H1 (cell line): ENCODE data around the gene CACNG3. TPM values are rescaled to one million over a fixed set of nuclear protein-coding genes. Genes with fewer than 3 reads are reported as not detected.

Experiments
- CTCF ChIA-PET: fragments of 300-600 bp; sonication (Branson Sonifier 250); formaldehyde crosslinking; loops from one replicate; lab custom pipeline; 2021; ENCODE audit not compliant: partially characterized antibody; lab: Charles Lee
- POLR2A ChIA-PET: fragments of 300-600 bp; sonication (Branson Sonifier 250); formaldehyde crosslinking; loops from one replicate; lab custom pipeline; 2021; ENCODE audit warnings: inconsistent platforms; ENCODE audit not compliant: partially characterized antibody; lab: Charles Lee
- DNase-seq, 2 experiments: peaks; one replicate each; pipeline versions ENCODE4 v3.0.0 to v3.0.0-alpha.2; 2010 to 2022; ENCODE audit warnings: low spot score in 2 of 2, low read depth in 1 of 2, mixed read lengths in 1 of 2
- FAIRE-seq: peaks from 2 replicates; lab custom pipeline; 2011; peaks lifted over from hg19 to GRCh38; lab: Jason Lieb, UNC
- H2AFZ ChIP-seq: 2 replicates; pipeline ENCODE4 v1.8.1; 2012; ENCODE audit warnings: low read length, inconsistent platforms
- H2AK5ac ChIP-seq: 2 replicates; pipeline ENCODE4 v1.6.1; 2013; ENCODE audit warnings: low read depth, low read length
- H2BK120ac ChIP-seq: replicated peaks from 2 replicates; pipeline ENCODE3; 2013; ENCODE audit warnings: low read depth, low read length, inconsistent platforms
- H2BK12ac ChIP-seq: 2 replicates; pipeline ENCODE4 v1.6.1; 2013; ENCODE audit warnings: low read depth, low read length
- H2BK15ac ChIP-seq: 2 replicates; pipeline ENCODE4 v1.6.1; 2013; ENCODE audit warnings: low read length
- H2BK20ac ChIP-seq: 2 replicates; pipeline ENCODE4 v1.6.1; 2013; ENCODE audit warnings: low read length
- H2BK5ac ChIP-seq: 2 replicates; pipeline ENCODE4 v1.6.1; 2013; ENCODE audit warnings: low read depth, low read length
- H3K14ac ChIP-seq: 2 replicates; pipeline ENCODE4 v1.6.1; 2013; ENCODE audit warnings: inconsistent platforms; ENCODE audit not compliant: insufficient read length
- H3K18ac ChIP-seq: 2 replicates; pipeline ENCODE4 v1.6.1; 2013; ENCODE audit warnings: low read length; ENCODE audit errors: extremely low read depth
- H3K23ac ChIP-seq: 2 replicates; pipeline ENCODE4 v1.6.1; 2013; ENCODE audit warnings: inconsistent platforms; ENCODE audit not compliant: insufficient read length
- H3K23me2 ChIP-seq: 2 replicates; pipeline ENCODE4 v1.6.1; 2013; ENCODE audit warnings: low read depth, low read length
- H3K27ac ChIP-seq: 2 replicates; pipeline ENCODE4 v1.6.1; 2011; ENCODE audit warnings: low read depth, low read length, inconsistent platforms
- H3K27me3 ChIP-seq, 4 experiments: replicated peaks in 1 of 4; 1 replicate in 1 of 4; 2 replicates in 3 of 4; pipeline versions ENCODE4 v1.6.1 to v1.8.1; 2011 to 2013; ENCODE audit warnings: low read length in 3 of 4, mild to moderate bottlenecking in 3 of 4, inconsistent platforms in 2 of 4, mixed read lengths in 2 of 4, moderate library complexity in 1 of 4; ENCODE audit not compliant: control insufficient read depth in 3 of 4, insufficient read depth in 3 of 4; ENCODE audit errors: extremely low read depth in 1 of 4
- H3K36me3 ChIP-seq, 4 experiments: 2 replicates each; pipeline versions ENCODE4 v1.6.1 to v1.8.1; 2011 to 2013; ENCODE audit warnings: mild to moderate bottlenecking in 4 of 4, low read length in 3 of 4, moderate library complexity in 2 of 4, control low read depth in 1 of 4, inconsistent platforms in 1 of 4; ENCODE audit not compliant: insufficient read depth in 4 of 4, control insufficient read depth in 2 of 4
- H3K4ac ChIP-seq: replicated peaks from 2 replicates; pipeline ENCODE3; 2013; ENCODE audit warnings: low read length, low read depth, mixed read lengths, inconsistent platforms; ENCODE audit not compliant: insufficient read length
- H3K4me1 ChIP-seq, 4 experiments: replicated peaks in 1 of 4; 1 replicate in 1 of 4; 2 replicates in 3 of 4; pipeline versions ENCODE4 v1.6.1 to v1.8.1; 2011 to 2013; ENCODE audit warnings: low read length in 3 of 4, inconsistent platforms in 2 of 4, mixed read lengths in 1 of 4; ENCODE audit not compliant: insufficient read depth in 4 of 4, control insufficient read depth in 3 of 4
- H3K4me2 ChIP-seq, 2 experiments: 2 replicates each; pipeline versions ENCODE4 v1.6.1 to v1.8.1; 2011 to 2013; ENCODE audit warnings: low read depth in 2 of 2, low read length in 2 of 2, control low read depth in 1 of 2, inconsistent platforms in 1 of 2, mild to moderate bottlenecking in 1 of 2; ENCODE audit not compliant: insufficient read depth in 1 of 2
- H3K4me3 ChIP-seq, 4 experiments: fragments of 200-600, 300-600 bp in 1 of 4; sonication (generic), shearing (Covaris generic), sonication (Bioruptor Twin) in 1 of 4; 2 replicates each; pipeline versions ENCODE4 v1.5.1 to v1.8.1; 2011 to 2016; ENCODE audit warnings: low read length in 4 of 4, low read depth in 3 of 4, control low read depth in 2 of 4, inconsistent platforms in 2 of 4, mild to moderate bottlenecking in 2 of 4, mixed read lengths in 1 of 4, moderate library complexity in 1 of 4; ENCODE audit not compliant: insufficient read depth in 2 of 4; ENCODE audit errors: extremely low read depth in 1 of 4
- H3K56ac ChIP-seq: replicated peaks from 2 replicates; pipeline ENCODE3; 2013; ENCODE audit warnings: low read depth, mild to moderate bottlenecking, mixed read lengths, low read length, inconsistent platforms; ENCODE audit not compliant: insufficient read length
- H3K79me1 ChIP-seq: 2 replicates; pipeline ENCODE4 v1.6.1; 2013; ENCODE audit warnings: low read depth, low read length, control low read depth
- H3K79me2 ChIP-seq, 2 experiments: 2 replicates each; pipeline versions ENCODE4 v1.6.1 to v1.8.1; 2012 to 2013; ENCODE audit warnings: low read length in 2 of 2, mild to moderate bottlenecking in 2 of 2, inconsistent platforms in 1 of 2; ENCODE audit not compliant: insufficient read depth in 2 of 2, control insufficient read depth in 1 of 2
- H3K9ac ChIP-seq, 4 experiments: replicated peaks in 1 of 4; 1 replicate in 1 of 4; 2 replicates in 3 of 4; pipeline versions ENCODE4 v1.6.1 to v1.8.1; 2011 to 2013; ENCODE audit warnings: low read depth in 3 of 4, low read length in 3 of 4, control low read depth in 2 of 4, mild to moderate bottlenecking in 2 of 4, moderate library complexity in 2 of 4, inconsistent platforms in 1 of 4; ENCODE audit errors: extremely low read depth in 1 of 4
- H3K9me3 ChIP-seq, 2 experiments: 2 replicates each; pipeline versions ENCODE4 v1.6.1 to v1.8.1; 2012 to 2013; ENCODE audit warnings: mild to moderate bottlenecking in 2 of 2, moderate library complexity in 2 of 2, control low read depth in 1 of 2, inconsistent platforms in 1 of 2, low read depth in 1 of 2, low read length in 1 of 2, mixed read lengths in 1 of 2; ENCODE audit not compliant: insufficient read depth in 2 of 2
- H4K20me1 ChIP-seq, 2 experiments: replicated peaks in 1 of 2; 2 replicates each; pipeline versions ENCODE3 to v1.8.1; 2011 to 2013; ENCODE audit warnings: inconsistent platforms in 2 of 2, low read length in 2 of 2, mild to moderate bottlenecking in 1 of 2; ENCODE audit not compliant: insufficient read depth in 2 of 2, control insufficient read depth in 1 of 2
- H4K5ac ChIP-seq: 2 replicates; pipeline ENCODE4 v1.6.1; 2013; ENCODE audit warnings: low read length, low read depth, mixed read lengths, inconsistent platforms; ENCODE audit not compliant: insufficient read length
- H4K8ac ChIP-seq: 2 replicates; pipeline ENCODE4 v1.8.0; 2013; ENCODE audit warnings: mild to moderate bottlenecking, moderate library complexity, low read length, inconsistent platforms; ENCODE audit not compliant: insufficient read depth; ENCODE audit errors: extremely low read depth
- H4K91ac ChIP-seq: replicated peaks from 2 replicates; pipeline ENCODE3; 2013; ENCODE audit warnings: low read length, mixed read lengths, inconsistent platforms; ENCODE audit not compliant: insufficient read length
- EP300 ChIP-seq, 2 experiments: IDR thresholded peaks; 1 replicate in 1 of 2; 2 replicates in 1 of 2; pipeline ENCODE4 v1.6.1; 2011 to 2012; ENCODE audit warnings: low read depth in 2 of 2, low read length in 2 of 2, mild to moderate bottlenecking in 2 of 2, borderline replicate concordance in 1 of 2, inconsistent platforms in 1 of 2, moderate library complexity in 1 of 2
- TAF1 ChIP-seq: IDR thresholded peaks from 2 replicates; pipeline ENCODE4 v1.6.1; 2011; ENCODE audit warnings: mild to moderate bottlenecking, low read depth, low read length
- WGBS, 2 experiments: shearing (Covaris generic) in 1 of 2; methylation state at CpG; one replicate each; pipeline versions ENCODE4 v1.1.6 to v1.1.7; 2013 to 2015; ENCODE audit warnings: low lambda C conversion rate in 2 of 2, mixed read lengths in 2 of 2, inconsistent platforms in 1 of 2, low coverage in 1 of 2, missing lambda C conversion rate in 1 of 2; ENCODE audit not compliant: insufficient replicate concordance in 2 of 2, insufficient coverage in 1 of 2, insufficient read length in 1 of 2; ENCODE audit errors: extremely low coverage in 1 of 2, missing lambda C conversion rate in 1 of 2; 5-methylcytosine and 5-hydroxymethylcytosine counted together
- polyA plus RNA-seq, 7 experiments: library from polyadenylated mRNA; depleted of rRNA in 3 of 7; stranded (reverse) in 5 of 7; unstranded in 2 of 7; fragments of >200 nt in 5 of 7; fragments of 200-250 nt in 2 of 7; gene quantifications; 1 replicate in 5 of 7; 2 replicates in 1 of 7; 4 replicates in 1 of 7; pipeline versions ENCODE4 v1.2.1 to v1.2.3, GENCODE V29; 2011 to 2013; ENCODE audit warnings: missing spikeins in 2 of 7, mixed read lengths in 2 of 7
- total RNA-seq: library from RNA; stranded (reverse); fragmentation: NEBNext Ultra II Directional; extraction: Animal tissue kit (Norgen Biotek cat#: 25700); gene quantifications from 2 replicates; pipeline ENCODE4 v1.2.1, GENCODE V29; 2021
- TF ChIP-seq, protein P1 (sequence below): IDR thresholded peaks from 2 replicates; pipeline ENCODE4 v1.6.1; 2012; ENCODE audit warnings: inconsistent platforms
- TF ChIP-seq, protein P2 (sequence below), 3 experiments: IDR thresholded peaks; 1 replicate in 2 of 3; 2 replicates in 1 of 3; pipeline versions ENCODE4 v1.5.1 to v1.6.1; 2011; ENCODE audit warnings: low read length in 3 of 3, mild to moderate bottlenecking in 3 of 3, inconsistent platforms in 2 of 3, low read depth in 1 of 3, moderate library complexity in 1 of 3; ENCODE audit not compliant: insufficient read depth in 1 of 3; ENCODE audit errors: control extremely low read depth in 1 of 3

The CACNG3 gene
- total and polyA plus RNA-seq, 2 of the 8 experiments (the other 6 are each of a cell fraction or from before 2014, with no cell fraction given) = 0.12 TPM; not detected in 1

DNA sequence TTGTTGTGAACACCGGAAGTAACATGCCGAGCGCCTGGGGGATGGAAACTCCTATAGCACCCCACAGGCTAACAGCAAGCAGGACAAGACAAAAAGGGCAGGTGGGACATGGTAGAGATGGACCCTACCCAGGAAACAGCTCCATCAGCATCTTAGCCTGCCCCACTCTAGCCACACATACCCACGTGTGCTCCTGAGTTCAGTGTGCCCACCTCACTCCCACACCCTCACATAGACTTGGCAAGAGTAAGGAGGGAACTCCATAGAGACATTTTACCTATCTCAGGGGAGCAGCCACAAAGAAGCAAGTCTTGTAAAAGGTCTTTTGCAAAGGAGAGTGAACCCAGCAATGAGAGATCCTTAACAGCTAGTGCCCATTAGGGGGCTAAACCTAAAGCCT is 37.8 kb upstream of the CACNG3 start:
- Histone ChIP-seq H3K79me2 (no peaks in the 10 kb centered on the region), H3K14ac (no peak overlapping the region), H2BK15ac (no peak overlapping the region), H2BK12ac (no peak overlapping the region), H3K56ac (no peak overlapping the region), H3K23ac (no peak overlapping the region), H2BK120ac (no peak overlapping the region), H3K27ac (no peak overlapping the region), H3K27me3 (no peaks in the 10 kb centered on the region; a peak in 1 of 7 replicates), H2AK5ac (no peak overlapping the region), H3K4ac (no peak overlapping the region), H2BK20ac (0 out of 2 replicates have a peak overlapping the region, but pooled peaks have one; percentile 40), H3K4me1 (peaks cover 0 to 2% (median 0%) of the 10 kb centered on the region in 4 experiments; a peak in 1 of 7 replicates), H3K79me1 (no peaks in the 10 kb centered on the region), H3K18ac (no peak overlapping the region), H3K36me3 (no peaks in the 10 kb centered on the region), H2BK5ac (no peak overlapping the region), H4K8ac (no peak overlapping the region), H4K91ac (no peak overlapping the region), H2AFZ (no peak overlapping the region), H4K5ac (no peak overlapping the region), H3K4me3 (no peak overlapping the region), H3K9me3 (no peaks in the 10 kb centered on the region), H3K9ac (no peak overlapping the region), H3K23me2 (no peaks in the 10 kb centered on the region), H3K4me2 (no peak overlapping the region), H4K20me1 (no peaks in the 10 kb centered on the region)
- ChIA-PET POLR2A (no interaction called here), CTCF (interaction anchor here (0.9 to 2.5 kb wide), 5 partner anchors 9 to 208 kb away, joined by 3 to 7 read pairs (median 3); no protein-coding TSS in a partner anchor)
- 87% methylated on average over 4 of the region's 4 CpGs; no CpG with 5 or more reads in 1 of the 2 experiments for WGBS, 2 experiments
- no peak for FAIRE-seq
- DNase-seq = no peak
- TF ChIP-seq, protein P1, sequence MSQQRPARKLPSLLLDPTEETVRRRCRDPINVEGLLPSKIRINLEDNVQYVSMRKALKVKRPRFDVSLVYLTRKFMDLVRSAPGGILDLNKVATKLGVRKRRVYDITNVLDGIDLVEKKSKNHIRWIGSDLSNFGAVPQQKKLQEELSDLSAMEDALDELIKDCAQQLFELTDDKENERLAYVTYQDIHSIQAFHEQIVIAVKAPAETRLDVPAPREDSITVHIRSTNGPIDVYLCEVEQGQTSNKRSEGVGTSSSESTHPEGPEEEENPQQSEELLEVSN = no peak
- no peak for TF ChIP-seq TAF1
- TF ChIP-seq, protein P2, sequence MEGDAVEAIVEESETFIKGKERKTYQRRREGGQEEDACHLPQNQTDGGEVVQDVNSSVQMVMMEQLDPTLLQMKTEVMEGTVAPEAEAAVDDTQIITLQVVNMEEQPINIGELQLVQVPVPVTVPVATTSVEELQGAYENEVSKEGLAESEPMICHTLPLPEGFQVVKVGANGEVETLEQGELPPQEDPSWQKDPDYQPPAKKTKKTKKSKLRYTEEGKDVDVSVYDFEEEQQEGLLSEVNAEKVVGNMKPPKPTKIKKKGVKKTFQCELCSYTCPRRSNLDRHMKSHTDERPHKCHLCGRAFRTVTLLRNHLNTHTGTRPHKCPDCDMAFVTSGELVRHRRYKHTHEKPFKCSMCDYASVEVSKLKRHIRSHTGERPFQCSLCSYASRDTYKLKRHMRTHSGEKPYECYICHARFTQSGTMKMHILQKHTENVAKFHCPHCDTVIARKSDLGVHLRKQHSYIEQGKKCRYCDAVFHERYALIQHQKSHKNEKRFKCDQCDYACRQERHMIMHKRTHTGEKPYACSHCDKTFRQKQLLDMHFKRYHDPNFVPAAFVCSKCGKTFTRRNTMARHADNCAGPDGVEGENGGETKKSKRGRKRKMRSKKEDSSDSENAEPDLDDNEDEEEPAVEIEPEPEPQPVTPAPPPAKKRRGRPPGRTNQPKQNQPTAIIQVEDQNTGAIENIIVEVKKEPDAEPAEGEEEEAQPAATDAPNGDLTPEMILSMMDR (IDR thresholded peaks at IDR 0.05; ENCODE audit: control extremely low read depth in 1 of 3, insufficient read depth in 1 of 3, low read depth in 1 of 3, low read length in 3 of 3) = no peak
- no peak for TF ChIP-seq EP300 (IDR thresholded peaks at IDR 0.05; ENCODE audit: borderline replicate concordance in 1 of 2, low read depth in 2 of 2, low read length in 2 of 2)
